ENCODE measurements around the gene JARID2.

JARID2 gene

GRCh38 chr6:15312500-15312899 is 66.6 kb downstream of the JARID2 start:
- TF ChIP-seq, protein P1, sequence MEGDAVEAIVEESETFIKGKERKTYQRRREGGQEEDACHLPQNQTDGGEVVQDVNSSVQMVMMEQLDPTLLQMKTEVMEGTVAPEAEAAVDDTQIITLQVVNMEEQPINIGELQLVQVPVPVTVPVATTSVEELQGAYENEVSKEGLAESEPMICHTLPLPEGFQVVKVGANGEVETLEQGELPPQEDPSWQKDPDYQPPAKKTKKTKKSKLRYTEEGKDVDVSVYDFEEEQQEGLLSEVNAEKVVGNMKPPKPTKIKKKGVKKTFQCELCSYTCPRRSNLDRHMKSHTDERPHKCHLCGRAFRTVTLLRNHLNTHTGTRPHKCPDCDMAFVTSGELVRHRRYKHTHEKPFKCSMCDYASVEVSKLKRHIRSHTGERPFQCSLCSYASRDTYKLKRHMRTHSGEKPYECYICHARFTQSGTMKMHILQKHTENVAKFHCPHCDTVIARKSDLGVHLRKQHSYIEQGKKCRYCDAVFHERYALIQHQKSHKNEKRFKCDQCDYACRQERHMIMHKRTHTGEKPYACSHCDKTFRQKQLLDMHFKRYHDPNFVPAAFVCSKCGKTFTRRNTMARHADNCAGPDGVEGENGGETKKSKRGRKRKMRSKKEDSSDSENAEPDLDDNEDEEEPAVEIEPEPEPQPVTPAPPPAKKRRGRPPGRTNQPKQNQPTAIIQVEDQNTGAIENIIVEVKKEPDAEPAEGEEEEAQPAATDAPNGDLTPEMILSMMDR (conservative IDR thresholded peaks at IDR 0.05; ENCODE audit: low read depth, low read length), result no peak
- H3K4me3 ChIP-seq (ENCODE audit: low read depth, low read length), result no peak overlapping the region
- peak; percentile 58 for DNase-seq (ENCODE audit: low read depth)

DNA sequence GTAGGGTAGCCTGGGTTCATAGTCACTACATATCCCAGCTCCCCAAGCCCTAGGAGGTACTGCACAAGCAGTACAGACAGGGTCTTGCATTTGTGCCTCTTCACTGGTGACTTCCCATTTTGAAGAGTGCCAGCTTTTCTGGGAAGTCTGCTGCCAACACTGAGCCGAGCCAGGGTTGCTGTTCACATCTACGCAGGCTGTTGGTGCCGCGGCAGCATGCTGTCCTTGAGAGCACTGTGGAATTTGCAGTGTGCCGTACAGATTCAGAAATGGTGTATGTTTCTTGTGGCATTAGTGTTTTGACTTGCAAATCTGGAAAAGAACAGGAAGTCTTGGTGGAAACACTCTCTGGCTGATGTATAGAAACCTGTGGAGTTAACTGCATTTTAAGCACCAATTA is 67.5 kb downstream of the JARID2 start:
- no peak overlapping the region for H3K4me3 ChIP-seq (ENCODE audit: low read depth, low read length)
- TF ChIP-seq, protein P1 (conservative IDR thresholded peaks at IDR 0.05; ENCODE audit: low read depth, low read length), result no peak
- DNase-seq (ENCODE audit: low read depth), result no peak

GRCh38 chr6:15316754-15317153 is 70.9 kb downstream of the JARID2 start:
- TF ChIP-seq, protein P1 (conservative IDR thresholded peaks at IDR 0.05; ENCODE audit: low read depth, low read length), result no peak
- H3K4me3 ChIP-seq (ENCODE audit: low read depth, low read length), result no peak overlapping the region
- DNase-seq (ENCODE audit: low read depth), result no peak

DNA sequence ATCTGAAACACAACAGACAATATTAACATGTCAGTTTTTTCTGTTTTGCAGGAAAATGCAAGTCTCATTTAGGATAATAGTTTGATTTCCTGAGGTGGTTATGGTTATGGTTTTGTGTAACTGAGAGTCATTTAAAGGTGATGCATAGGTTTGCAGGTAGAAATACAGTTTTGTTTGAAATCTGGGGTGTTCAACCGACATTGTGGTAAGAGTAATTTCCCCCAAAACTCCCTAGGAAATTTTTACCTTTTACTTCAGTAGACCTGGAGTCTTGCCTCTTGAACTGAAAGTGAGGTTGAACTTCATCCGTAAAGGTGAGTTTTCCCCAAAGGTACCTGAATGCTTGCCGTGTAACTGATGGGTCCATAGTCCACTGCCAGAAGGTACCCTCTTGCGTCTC is 71.4 kb downstream of the JARID2 start:
- TF ChIP-seq, protein P1 (conservative IDR thresholded peaks at IDR 0.05; ENCODE audit: low read depth, low read length), result no peak
- H3K4me3 ChIP-seq (ENCODE audit: low read depth, low read length), result no peak overlapping the region
- no peak for DNase-seq (ENCODE audit: low read depth)

GRCh38 chr6:15317934-15318902 is 72.3 kb downstream of the JARID2 start:
- TF ChIP-seq, protein P1 (conservative IDR thresholded peaks at IDR 0.05; ENCODE audit: low read depth, low read length), result no peak
- H3K4me3 ChIP-seq (ENCODE audit: low read depth, low read length), result no peak overlapping the region
- peak; percentile 29 for DNase-seq (ENCODE audit: low read depth)

GRCh38 chr6:15319677-15320076 is 73.8 kb downstream of the JARID2 start:
- no peak for DNase-seq (ENCODE audit: low read depth)
- no peak overlapping the region for H3K4me3 ChIP-seq (ENCODE audit: low read depth, low read length)
- TF ChIP-seq, protein P1 (conservative IDR thresholded peaks at IDR 0.05; ENCODE audit: low read depth, low read length), result no peak

DNA sequence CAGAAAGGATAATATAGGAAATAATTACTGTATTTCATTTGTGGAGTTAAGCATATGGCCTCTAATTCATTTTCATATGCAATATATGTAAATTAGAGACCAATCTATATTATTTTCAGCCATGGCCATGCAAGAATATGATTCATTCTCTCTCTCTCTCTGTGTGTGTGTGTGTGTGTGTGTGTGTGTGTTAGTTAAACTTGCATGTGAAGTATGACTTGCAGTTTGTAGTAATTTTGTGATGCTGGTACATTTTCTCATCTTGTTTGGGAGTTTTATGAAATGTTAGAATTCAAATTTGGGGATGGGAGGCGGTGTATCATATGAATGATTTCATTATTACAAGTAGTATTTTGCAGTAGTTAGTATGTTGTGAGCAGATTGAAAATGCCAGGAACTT is 74.8 kb downstream of the JARID2 start:
- peak; percentile 51 for DNase-seq (ENCODE audit: low read depth)
- no peak overlapping the region for H3K4me3 ChIP-seq (ENCODE audit: low read depth, low read length)
- TF ChIP-seq, protein P1 (conservative IDR thresholded peaks at IDR 0.05; ENCODE audit: low read depth, low read length), result no peak
